HG02571 (cell line): ENCODE results near the gene SGF29.
"Not testable (repeated sequence)": the region's sequence is repeated elsewhere in the genome, so short reads cannot be mapped to it uniquely, and the experiment has no call there.

ENCODE experiments used
- ATAC-seq: cut with Tn5 transposase; IDR thresholded peaks from one replicate; pipeline ENCODE4 v1.9.1; 2021; ENCODE audit warnings: mild to moderate bottlenecking, moderate library complexity; ENCODE audit not compliant: unreplicated experiment

The SGF29 gene

GRCh38 chr16:28563218-28563617 lies 9.5 kb downstream of the SGF29 start:
- ATAC-seq: no peak

GRCh38 chr16:28566233-28566925 lies 12.7 kb downstream of the SGF29 start:
- not testable (repeated sequence) for ATAC-seq

GRCh38 chr16:28567292-28567691 lies 13.6 kb downstream of the SGF29 start:
- no peak for ATAC-seq

- ATAC-seq: no peak
Observed at GRCh38 chr16:28569021-28569420, 15.3 kb downstream of the SGF29 start.

GRCh38 chr16:28569968-28570752 lies 16.4 kb downstream of the SGF29 start:
- no peak for ATAC-seq

GRCh38 chr16:28572696-28573510 lies 19.2 kb downstream of the SGF29 start:
- no peak for ATAC-seq

GRCh38 chr16:28573738-28574718 lies 20.3 kb downstream of the SGF29 start:
- ATAC-seq: no peak

GRCh38 chr16:28574925-28575324 lies 21.2 kb downstream of the SGF29 start:
- no peak for ATAC-seq

- no peak for ATAC-seq
Observed at GRCh38 chr16:28575446-28576109, 21.9 kb downstream of the SGF29 start.

- no peak for ATAC-seq
Observed at GRCh38 chr16:28580726-28581315, 27.1 kb downstream of the SGF29 start.

GRCh38 chr16:28585674-28586073 lies 32.0 kb downstream of the SGF29 start:
- no peak for ATAC-seq

- ATAC-seq: no peak
Observed at GRCh38 chr16:28586466-28586865, 32.7 kb downstream of the SGF29 start.

- no peak for ATAC-seq
Observed at GRCh38 chr16:28587386-28587785, 33.7 kb downstream of the SGF29 start.

GRCh38 chr16:28589069-28589468 lies 35.3 kb downstream of the SGF29 start:
- ATAC-seq: no peak

GRCh38 chr16:28589930-28590329 lies 36.2 kb downstream of the SGF29 start:
- no peak for ATAC-seq

GRCh38 chr16:28590384-28591340 lies 36.9 kb downstream of the SGF29 start:
- no peak for ATAC-seq

GRCh38 chr16:28591355-28591754 lies 37.6 kb downstream of the SGF29 start:
- ATAC-seq: no peak

GRCh38 chr16:28592511-28592910 lies 38.8 kb downstream of the SGF29 start:
- ATAC-seq: no peak
